Rectal smooth muscle tissue (tissue), 1 donor: ENCODE data around the gene BBX.

Source experiments
- H3K27ac ChIP-seq: one replicate; pipeline ENCODE4 v1.7.0; 2013; ENCODE audit warnings: low read depth, low read length, inconsistent platforms
- H3K27me3 ChIP-seq: one replicate; pipeline ENCODE4 v1.7.0; 2013; ENCODE audit warnings: low read length; ENCODE audit not compliant: control insufficient read depth, insufficient read depth
- H3K36me3 ChIP-seq: one replicate; pipeline ENCODE4 v1.7.0; 2013; ENCODE audit warnings: low read length; ENCODE audit not compliant: control insufficient read depth, insufficient read depth
- H3K4me1 ChIP-seq: one replicate; pipeline ENCODE4 v1.7.0; 2013; ENCODE audit warnings: low read length; ENCODE audit not compliant: control insufficient read depth, insufficient read depth
- H3K4me3 ChIP-seq: one replicate; pipeline ENCODE4 v1.7.0; 2013; ENCODE audit warnings: low read length
- H3K9ac ChIP-seq: one replicate; pipeline ENCODE4 v1.7.0; 2013; ENCODE audit warnings: low read length

BBX gene

GRCh38 chr3:107753494-107753893, 230.7 kb downstream of the BBX start:
- Histone ChIP-seq H3K27ac (no peak overlapping the region), H3K36me3 (no peaks in the 10 kb centered on the region), H3K27me3 (no peaks in the 10 kb centered on the region), H3K4me1 (no peaks in the 10 kb centered on the region), H3K4me3 (no peak overlapping the region), H3K9ac (no peak overlapping the region)

GRCh38 chr3:107753976-107754375, 231.2 kb downstream of the BBX start:
- Histone ChIP-seq H3K4me1 (no peaks in the 10 kb centered on the region), H3K9ac (no peak overlapping the region), H3K27me3 (no peaks in the 10 kb centered on the region), H3K4me3 (no peak overlapping the region), H3K36me3 (no peaks in the 10 kb centered on the region), H3K27ac (no peak overlapping the region)

- H3K27me3 ChIP-seq, result no peaks in the 10 kb centered on the region
- no peaks in the 10 kb centered on the region for H3K36me3 ChIP-seq
- no peak overlapping the region for H3K4me3 ChIP-seq
- H3K27ac ChIP-seq, result no peak overlapping the region
- no peak overlapping the region for H3K9ac ChIP-seq
- no peaks in the 10 kb centered on the region for H3K4me1 ChIP-seq
These were observed 233.9 kb downstream of the BBX start for GRCh38 chr3:107756649-107757048.

- H3K36me3 ChIP-seq, result no peaks in the 10 kb centered on the region
- H3K9ac ChIP-seq, result no peak overlapping the region
- no peaks in the 10 kb centered on the region for H3K27me3 ChIP-seq
- H3K27ac ChIP-seq, result no peak overlapping the region
- no peak overlapping the region for H3K4me3 ChIP-seq
- no peaks in the 10 kb centered on the region for H3K4me1 ChIP-seq
These were observed 234.4 kb downstream of the BBX start for GRCh38 chr3:107757140-107757539.

GRCh38 chr3:107760144-107760543, 237.4 kb downstream of the BBX start:
- Histone ChIP-seq H3K4me1 (no peaks in the 10 kb centered on the region), H3K9ac (no peak overlapping the region), H3K27me3 (no peaks in the 10 kb centered on the region), H3K36me3 (no peaks in the 10 kb centered on the region), H3K27ac (no peak overlapping the region), H3K4me3 (no peak overlapping the region)

- no peak overlapping the region for H3K4me3 ChIP-seq
- no peak overlapping the region for H3K27ac ChIP-seq
- H3K36me3 ChIP-seq, result no peaks in the 10 kb centered on the region
- H3K9ac ChIP-seq, result no peak overlapping the region
- H3K27me3 ChIP-seq, result no peaks in the 10 kb centered on the region
- H3K4me1 ChIP-seq, result no peaks in the 10 kb centered on the region
These were observed 238.6 kb downstream of the BBX start for GRCh38 chr3:107761391-107761790.

- no peak overlapping the region for H3K27ac ChIP-seq
- no peaks in the 10 kb centered on the region for H3K36me3 ChIP-seq
- no peak overlapping the region for H3K9ac ChIP-seq
- H3K4me1 ChIP-seq, result no peaks in the 10 kb centered on the region
- no peaks in the 10 kb centered on the region for H3K27me3 ChIP-seq
- no peak overlapping the region for H3K4me3 ChIP-seq
These were observed 242.8 kb downstream of the BBX start for GRCh38 chr3:107765524-107765923.

GRCh38 chr3:107767897-107768605, 245.3 kb downstream of the BBX start:
- H3K36me3 ChIP-seq, result no peaks in the 10 kb centered on the region
- H3K27me3 ChIP-seq, result no peaks in the 10 kb centered on the region
- H3K4me1 ChIP-seq, result no peaks in the 10 kb centered on the region
- H3K9ac ChIP-seq, result no peak overlapping the region
- no peak overlapping the region for H3K27ac ChIP-seq
- no peak overlapping the region for H3K4me3 ChIP-seq

GRCh38 chr3:107769882-107770281, 247.1 kb downstream of the BBX start:
- Histone ChIP-seq H3K4me3 (no peak overlapping the region), H3K4me1 (no peaks in the 10 kb centered on the region), H3K9ac (no peak overlapping the region), H3K27me3 (no peaks in the 10 kb centered on the region), H3K27ac (no peak overlapping the region), H3K36me3 (no peaks in the 10 kb centered on the region)

- Histone ChIP-seq H3K9ac (no peak overlapping the region), H3K27me3 (no peaks in the 10 kb centered on the region), H3K4me3 (no peak overlapping the region), H3K27ac (no peak overlapping the region), H3K4me1 (no peaks in the 10 kb centered on the region), H3K36me3 (no peaks in the 10 kb centered on the region)
These were observed 249.3 kb downstream of the BBX start for GRCh38 chr3:107772016-107772415.

GRCh38 chr3:107775974-107776373, 253.2 kb downstream of the BBX start:
- Histone ChIP-seq H3K36me3 (peaks cover 4% of the 10 kb centered on the region), H3K4me1 (no peaks in the 10 kb centered on the region), H3K27me3 (no peaks in the 10 kb centered on the region), H3K9ac (no peak overlapping the region), H3K27ac (no peak overlapping the region), H3K4me3 (no peak overlapping the region)

- no peak overlapping the region for H3K27ac ChIP-seq
- H3K36me3 ChIP-seq, result peaks cover 9% of the 10 kb centered on the region
- no peaks in the 10 kb centered on the region for H3K27me3 ChIP-seq
- no peak overlapping the region for H3K9ac ChIP-seq
- H3K4me1 ChIP-seq, result no peaks in the 10 kb centered on the region
- no peak overlapping the region for H3K4me3 ChIP-seq
These were observed 258.5 kb downstream of the BBX start for GRCh38 chr3:107781253-107781652.

- H3K36me3 ChIP-seq, result peaks cover 9% of the 10 kb centered on the region
- H3K27me3 ChIP-seq, result no peaks in the 10 kb centered on the region
These were observed 259.3 kb downstream of the BBX start for GRCh38 chr3:107782054-107782453.

More at GRCh38 chr3:107782054-107782453, 259.3 kb downstream of the BBX start:
- no peaks in the 10 kb centered on the region for H3K4me1 ChIP-seq
- no peak overlapping the region for H3K9ac ChIP-seq
- H3K27ac ChIP-seq, result no peak overlapping the region
- H3K4me3 ChIP-seq, result no peak overlapping the region
